Measurements from ENCODE around the gene SFSWAP.
A peak's percentile ranks its signal among the peaks of the same experiment; 100 is the strongest.

Gene SFSWAP

DNA sequence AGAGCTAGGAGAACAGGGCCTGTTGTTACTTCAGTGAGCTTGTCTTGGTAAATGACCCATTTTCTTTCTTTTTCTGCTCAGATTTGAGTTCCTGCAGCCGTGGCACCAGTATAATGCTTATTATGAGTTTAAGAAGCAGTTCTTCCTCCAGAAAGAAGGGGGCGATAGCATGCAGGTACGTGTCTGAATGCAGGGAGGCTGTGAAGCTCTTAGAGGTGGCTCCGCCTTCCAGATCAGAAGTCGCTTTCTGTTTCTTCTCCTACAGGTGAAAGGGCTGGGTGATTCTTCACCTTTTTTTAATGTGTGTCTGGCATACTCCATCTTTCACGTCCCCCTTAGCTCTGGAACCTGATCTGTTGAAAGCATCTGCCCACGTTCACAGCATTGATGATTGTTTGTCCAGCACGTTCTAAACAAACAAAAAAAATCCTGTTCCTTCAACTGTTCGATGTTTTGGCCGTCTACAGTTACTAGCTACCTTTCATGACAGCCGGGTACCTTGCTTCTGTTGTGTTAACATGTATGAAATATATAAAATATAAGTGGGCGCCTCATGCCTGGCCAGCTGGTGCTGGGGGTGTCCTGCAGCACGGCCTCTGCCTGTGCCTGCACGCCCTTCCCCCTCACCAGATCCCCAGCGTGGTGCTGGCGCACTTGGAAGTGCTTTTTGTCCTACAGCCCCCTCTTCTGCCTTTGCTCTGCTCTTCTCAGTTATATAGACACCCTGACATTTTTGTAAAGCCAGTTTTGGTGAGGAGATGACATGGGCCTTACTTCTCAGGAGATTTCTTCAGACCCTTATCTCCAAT is 44.6 kb downstream of the SFSWAP start:
- H3K27ac Mint-ChIP-seq = no peak overlapping the region
- peaks cover 90% of the 10 kb centered on the region for H3K36me3 Mint-ChIP-seq (ENCODE audit: low read depth)
- H3K9me3 Mint-ChIP-seq = no peaks in the 10 kb centered on the region
- H3K27me3 Mint-ChIP-seq (ENCODE audit: low read depth) = no peaks in the 10 kb centered on the region
- no peaks in the 10 kb centered on the region for H3K4me1 Mint-ChIP-seq
- H3K4me3 Mint-ChIP-seq = no peak overlapping the region
- TF ChIP-seq, protein P1, sequence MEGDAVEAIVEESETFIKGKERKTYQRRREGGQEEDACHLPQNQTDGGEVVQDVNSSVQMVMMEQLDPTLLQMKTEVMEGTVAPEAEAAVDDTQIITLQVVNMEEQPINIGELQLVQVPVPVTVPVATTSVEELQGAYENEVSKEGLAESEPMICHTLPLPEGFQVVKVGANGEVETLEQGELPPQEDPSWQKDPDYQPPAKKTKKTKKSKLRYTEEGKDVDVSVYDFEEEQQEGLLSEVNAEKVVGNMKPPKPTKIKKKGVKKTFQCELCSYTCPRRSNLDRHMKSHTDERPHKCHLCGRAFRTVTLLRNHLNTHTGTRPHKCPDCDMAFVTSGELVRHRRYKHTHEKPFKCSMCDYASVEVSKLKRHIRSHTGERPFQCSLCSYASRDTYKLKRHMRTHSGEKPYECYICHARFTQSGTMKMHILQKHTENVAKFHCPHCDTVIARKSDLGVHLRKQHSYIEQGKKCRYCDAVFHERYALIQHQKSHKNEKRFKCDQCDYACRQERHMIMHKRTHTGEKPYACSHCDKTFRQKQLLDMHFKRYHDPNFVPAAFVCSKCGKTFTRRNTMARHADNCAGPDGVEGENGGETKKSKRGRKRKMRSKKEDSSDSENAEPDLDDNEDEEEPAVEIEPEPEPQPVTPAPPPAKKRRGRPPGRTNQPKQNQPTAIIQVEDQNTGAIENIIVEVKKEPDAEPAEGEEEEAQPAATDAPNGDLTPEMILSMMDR (IDR thresholded peaks at IDR 0.05; ENCODE audit: unreplicated experiment in 3 of 3) = peak in 2 of 3 experiments; percentile 16 to 21

DNA sequence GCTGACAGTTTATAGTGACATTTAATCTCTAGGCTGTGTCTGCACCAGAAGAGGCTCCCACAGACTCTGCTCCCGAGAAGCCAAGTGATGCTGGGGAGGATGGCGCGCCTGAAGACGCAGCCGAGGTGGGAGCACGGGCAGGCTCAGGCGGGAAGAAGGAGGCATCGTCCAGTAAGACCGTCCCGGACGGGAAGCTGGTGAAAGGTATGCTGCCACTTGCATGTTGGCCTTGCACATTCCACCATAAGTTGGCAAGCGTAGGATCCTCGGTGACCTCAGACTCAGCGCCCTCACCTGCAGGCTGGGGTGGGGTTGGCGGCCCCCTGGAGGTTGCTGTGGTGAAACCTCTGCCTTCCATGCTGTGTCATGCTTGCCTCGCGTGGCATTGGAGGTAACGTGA is 45.6 kb downstream of the SFSWAP start:
- Mint-ChIP-seq H3K4me1 (no peaks in the 10 kb centered on the region), H3K9me3 (no peaks in the 10 kb centered on the region), H3K27me3 (ENCODE audit: low read depth) (no peaks in the 10 kb centered on the region), H3K4me3 (no peak overlapping the region), H3K27ac (no peak overlapping the region), H3K36me3 (ENCODE audit: low read depth) (peaks cover 91% of the 10 kb centered on the region)
- TF ChIP-seq, protein P1 (IDR thresholded peaks at IDR 0.05; ENCODE audit: unreplicated experiment in 3 of 3) = no peak

DNA sequence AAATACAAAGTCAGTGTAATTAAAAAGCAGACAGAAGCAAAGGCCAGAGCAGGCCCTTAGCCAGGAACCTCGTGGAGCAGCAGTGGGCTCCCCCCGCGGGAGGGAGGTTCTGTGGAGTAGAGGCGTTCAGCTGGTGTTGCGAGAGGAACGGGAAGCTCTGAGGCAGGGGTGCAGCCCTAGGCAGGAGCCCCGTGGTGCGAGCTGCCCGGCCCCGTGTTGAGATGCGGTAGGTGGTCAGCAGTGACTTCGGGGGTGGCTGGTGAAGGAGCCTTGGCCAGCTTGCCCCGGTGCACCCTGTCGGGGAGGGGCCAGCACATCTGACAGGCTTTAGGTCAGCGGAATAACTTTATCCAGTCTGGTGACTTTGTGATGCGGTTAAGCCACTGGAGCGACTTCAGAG is 46.2 kb downstream of the SFSWAP start:
- no peak overlapping the region for H3K27ac Mint-ChIP-seq
- H3K27me3 Mint-ChIP-seq (ENCODE audit: low read depth) = no peaks in the 10 kb centered on the region
- peaks cover 87% of the 10 kb centered on the region for H3K36me3 Mint-ChIP-seq (ENCODE audit: low read depth)
- no peaks in the 10 kb centered on the region for H3K4me1 Mint-ChIP-seq
- TF ChIP-seq, protein P1 (IDR thresholded peaks at IDR 0.05; ENCODE audit: unreplicated experiment in 3 of 3) = no peak
- H3K9me3 Mint-ChIP-seq = no peaks in the 10 kb centered on the region
- H3K4me3 Mint-ChIP-seq = no peak overlapping the region

DNA sequence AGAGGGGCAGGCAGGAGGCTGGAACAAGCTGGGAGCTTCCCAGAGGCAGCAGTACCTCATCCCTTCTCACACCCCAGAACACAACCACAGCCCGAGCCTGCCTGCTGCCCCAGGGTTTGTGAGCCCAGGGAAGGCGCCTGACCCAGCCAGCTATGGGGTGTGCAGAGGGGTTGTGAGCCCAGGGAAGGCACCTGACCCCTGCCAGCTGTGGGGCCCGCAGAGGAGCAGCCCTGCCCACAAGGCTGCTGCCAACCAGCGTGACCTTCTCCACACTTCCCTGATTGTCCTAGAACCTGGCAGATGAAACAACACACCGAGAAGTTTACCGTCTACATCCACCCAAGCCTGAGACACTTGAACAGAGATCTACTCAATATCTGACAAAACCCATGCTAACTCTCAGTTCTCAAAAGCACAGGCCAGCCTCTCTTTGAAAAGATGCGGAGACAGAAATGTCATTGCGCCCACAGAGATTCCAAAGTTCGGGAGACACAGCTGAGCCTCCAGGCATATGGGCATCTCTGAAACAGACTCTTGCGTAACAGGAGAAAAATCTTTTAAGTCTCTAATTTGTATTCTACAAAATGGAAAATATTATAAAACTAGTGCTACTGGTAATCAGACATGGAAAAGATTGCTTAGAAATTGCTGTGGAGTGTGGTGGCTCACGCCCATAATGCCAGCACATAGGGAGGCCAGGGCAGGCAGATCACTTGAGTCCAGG is 47.3 kb downstream of the SFSWAP start:
- peaks cover 82% of the 10 kb centered on the region for H3K36me3 Mint-ChIP-seq (ENCODE audit: low read depth)
- H3K27ac Mint-ChIP-seq = no peak overlapping the region
- TF ChIP-seq, protein P1 (IDR thresholded peaks at IDR 0.05; ENCODE audit: unreplicated experiment in 3 of 3) = no peak
- H3K4me3 Mint-ChIP-seq = no peak overlapping the region
- H3K4me1 Mint-ChIP-seq = no peaks in the 10 kb centered on the region
- H3K9me3 Mint-ChIP-seq = no peaks in the 10 kb centered on the region
- no peaks in the 10 kb centered on the region for H3K27me3 Mint-ChIP-seq (ENCODE audit: low read depth)

DNA sequence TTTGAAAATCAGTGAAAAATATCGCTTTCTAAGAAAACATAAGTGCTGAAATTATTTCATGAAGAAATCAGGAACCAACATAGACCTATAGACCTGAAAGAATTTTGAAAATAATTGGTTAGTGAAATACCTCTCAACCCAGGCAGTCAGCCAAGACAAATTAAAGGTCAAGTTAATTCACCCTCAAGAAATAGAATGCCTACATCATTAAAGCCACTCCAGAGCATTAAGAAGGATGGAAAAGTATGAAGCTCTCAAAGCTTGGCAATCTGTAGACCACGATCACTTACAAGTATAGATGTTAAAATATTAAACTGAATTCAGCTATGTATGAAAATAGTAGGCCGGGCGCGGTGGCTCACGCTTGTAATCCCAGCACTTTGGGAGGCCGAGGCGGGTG is 48.3 kb downstream of the SFSWAP start:
- Mint-ChIP-seq H3K4me1 (no peaks in the 10 kb centered on the region), H3K27me3 (ENCODE audit: low read depth) (no peaks in the 10 kb centered on the region), H3K9me3 (no peaks in the 10 kb centered on the region), H3K36me3 (ENCODE audit: low read depth) (peaks cover 77% of the 10 kb centered on the region), H3K4me3 (no peak overlapping the region), H3K27ac (no peak overlapping the region)
- TF ChIP-seq, protein P1 (IDR thresholded peaks at IDR 0.05; ENCODE audit: unreplicated experiment in 3 of 3) = no peak
